CD4-positive, alpha-beta T cell (primary cell): ENCODE measurements around the gene NOX4. TPM values are rescaled to one million over a fixed set of nuclear protein-coding genes. Genes with fewer than 3 reads are reported as not detected.

ENCODE experiments used
- ATAC-seq: fragments of 200-7000 bp; cut with Tn5 transposase; one replicate; pipeline ENCODE4 v1.10.0; 2022; ENCODE audit warnings: mild to moderate bottlenecking; ENCODE audit not compliant: poor library complexity
- CTCF ChIA-PET: fragments of 350-600 bp; sonication (Branson Sonifier 250); formaldehyde crosslinking; loops from one replicate; lab custom pipeline; 2021; ENCODE audit warnings: antibody characterized with exemption, inconsistent platforms; lab: Charles Lee
- POLR2A ChIA-PET: fragments of 350-600 bp; sonication (Branson Sonifier 250); formaldehyde crosslinking; loops from one replicate; lab custom pipeline; 2021; ENCODE audit warnings: antibody characterized with exemption, inconsistent platforms; lab: Charles Lee
- DNase-seq, 14 experiments: peaks; one replicate each; pipeline ENCODE4 v3.0.0-alpha.2; 2013 to 2020; ENCODE audit warnings: mixed read lengths in 2 of 14
- H3K27ac ChIP-seq, 2 donors: one replicate each; pipeline versions ENCODE4 v1.5.1 to v1.7.0; 2013; ENCODE audit warnings: low read length in 2 of 2, low read depth in 1 of 2, mild to moderate bottlenecking in 1 of 2
- H3K27me3 ChIP-seq, 2 experiments: 1 replicate in 1 of 2; 2 replicates in 1 of 2; pipeline versions ENCODE4 v1.6.1 to v1.7.0; 2013; ENCODE audit warnings: low read length in 2 of 2, control low read depth in 1 of 2, mild to moderate bottlenecking in 1 of 2, moderate library complexity in 1 of 2; ENCODE audit not compliant: insufficient read depth in 2 of 2, control insufficient read depth in 1 of 2
- H3K36me3 ChIP-seq: one replicate; pipeline ENCODE4 v1.6.1; 2013; ENCODE audit warnings: low read length, control low read depth; ENCODE audit not compliant: insufficient read depth
- H3K4me1 ChIP-seq: one replicate; pipeline ENCODE4 v1.6.1; 2013; ENCODE audit warnings: low read length, control low read depth; ENCODE audit not compliant: insufficient read depth
- H3K4me3 ChIP-seq: one replicate; pipeline ENCODE4 v1.5.1; 2013; ENCODE audit warnings: mild to moderate bottlenecking, low read length, moderate library complexity
- H3K9me3 ChIP-seq, 2 experiments: 1 replicate in 1 of 2; 2 replicates in 1 of 2; pipeline versions ENCODE4 v1.6.1 to v1.7.0; 2013; ENCODE audit warnings: low read length in 2 of 2, mild to moderate bottlenecking in 2 of 2, control low read depth in 1 of 2, moderate library complexity in 1 of 2; ENCODE audit not compliant: control insufficient read depth in 1 of 2, insufficient read depth in 1 of 2
- H3K27ac Mint-ChIP-seq: one replicate; pipeline ENCODE4 v1.8.0; 2020; ENCODE audit warnings: mixed read lengths
- H3K27me3 Mint-ChIP-seq: one replicate; pipeline ENCODE4 v1.8.0; 2021; ENCODE audit warnings: mixed read lengths
- H3K36me3 Mint-ChIP-seq: one replicate; pipeline ENCODE4 v1.8.0; 2021; ENCODE audit warnings: low read depth, mixed read lengths
- H3K4me1 Mint-ChIP-seq: one replicate; pipeline ENCODE4 v1.8.0; 2021; ENCODE audit warnings: low read depth, mixed read lengths
- H3K4me3 Mint-ChIP-seq: one replicate; pipeline ENCODE4 v1.8.0; 2020; ENCODE audit warnings: mild to moderate bottlenecking, mixed read lengths
- H3K9me3 Mint-ChIP-seq: one replicate; pipeline ENCODE4 v1.8.0; 2020; ENCODE audit warnings: mixed read lengths
- intact Hi-C, 2 experiments: fragments of 100-400 bp; cut with DNase I in 1 of 2; cut with micrococcal nuclease in 1 of 2; formaldehyde crosslinking; loops; one replicate each; pipeline versions ENCODE4 v1.15.1 to v1.9.0; 2023 to 2025; cut with DNase I, micrococcal nuclease
- polyA plus RNA-seq, 2 donors: library from polyadenylated mRNA; unstranded; fragments of 120-200 nt; gene quantifications; one replicate each; pipeline ENCODE4 v1.2.1, GENCODE V29; 2013
- total RNA-seq, 174 experiments: library from RNA in 2 of 174; stranded (reverse) in 2 of 174; gene quantifications; one replicate each; pipeline ENCODE4 v1.2.3 and lab custom pipeline; 2021 to 2026
- TF ChIP-seq, protein P1 (sequence below): fragments of 200-600 bp; IDR thresholded peaks from one replicate; pipeline ENCODE4 v1.8.0; 2022; ENCODE audit warnings: antibody characterized with exemption, mild to moderate bottlenecking

NOX4 gene
- total RNA-seq: not detected
- polyA plus RNA-seq (2013, experiment 1 of 2): not detected
- polyA plus RNA-seq (2013, experiment 2 of 2): 0.10 TPM
- 0 to 0.15 (median 0) reads per million in 172 experiments for total RNA-seq (lab: John Stamatoyannopoulos, UW)

DNA sequence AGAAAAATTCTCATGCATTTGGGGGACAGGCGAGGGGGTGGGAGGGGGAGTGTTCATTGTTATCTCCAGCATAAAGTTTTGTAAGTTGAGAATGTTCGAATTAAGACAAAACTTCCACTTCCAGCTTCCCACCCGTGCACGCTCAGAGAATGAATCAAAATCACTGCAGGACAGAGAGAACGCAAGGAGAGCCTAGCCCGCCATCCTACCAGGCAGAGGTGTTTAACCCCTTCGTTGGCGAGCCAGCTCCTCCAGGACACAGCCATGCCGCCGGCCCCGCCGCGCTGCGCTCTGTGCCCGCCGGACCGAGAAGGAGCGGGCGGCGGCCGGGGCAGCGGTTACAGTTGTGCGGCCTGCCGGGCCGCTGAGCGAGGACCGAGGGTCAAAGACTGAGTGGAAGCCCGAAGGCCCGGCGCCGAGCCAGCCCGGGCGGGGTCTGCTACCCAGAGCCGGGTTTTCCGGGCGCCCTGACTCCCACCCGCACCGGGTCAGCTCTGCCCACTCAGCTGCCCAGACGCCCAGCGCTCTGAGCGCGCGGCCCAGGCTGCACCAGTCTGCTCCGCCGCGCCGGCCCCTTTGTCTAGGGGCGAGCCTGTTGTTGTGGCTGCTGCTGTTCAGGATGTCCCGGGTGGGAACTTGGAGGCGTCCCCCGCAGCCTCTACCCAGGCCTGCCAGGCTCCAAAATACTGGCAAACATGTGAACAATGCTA is at the start of gene NOX4:
NOX4 (minus strand) TSS at position 395 of the 710 bp plus-strand sequence; CDS start at position 266, 129 bp downstream.
- ATAC-seq (no peak), DNase-seq (no peak)
- H3K4me3 ChIP-seq: no peak within 1 kb of the TSS
- Mint-ChIP-seq H3K27me3 (peaks cover 37% of the 10 kb centered on the region), H3K4me1 (no peaks in the 10 kb centered on the region), H3K27ac (no peak within 1 kb of the TSS), H3K36me3 (no peaks in the 10 kb centered on the region), H3K4me3 (no peak within 1 kb of the TSS), H3K9me3 (no peaks in the 10 kb centered on the region)
- ChIA-PET CTCF (no interaction called here), POLR2A (no interaction called here)
- H3K36me3 ChIP-seq: no peaks in the 10 kb centered on the region
- H3K27me3 ChIP-seq: peaks cover 0 to 4% of the 10 kb centered on the region in 2 experiments
- no peaks in the 10 kb centered on the region for H3K4me1 ChIP-seq
- no peak within 1 kb of the TSS for H3K27ac ChIP-seq
- intact Hi-C loops: no loop called here
- TF ChIP-seq, protein P1, sequence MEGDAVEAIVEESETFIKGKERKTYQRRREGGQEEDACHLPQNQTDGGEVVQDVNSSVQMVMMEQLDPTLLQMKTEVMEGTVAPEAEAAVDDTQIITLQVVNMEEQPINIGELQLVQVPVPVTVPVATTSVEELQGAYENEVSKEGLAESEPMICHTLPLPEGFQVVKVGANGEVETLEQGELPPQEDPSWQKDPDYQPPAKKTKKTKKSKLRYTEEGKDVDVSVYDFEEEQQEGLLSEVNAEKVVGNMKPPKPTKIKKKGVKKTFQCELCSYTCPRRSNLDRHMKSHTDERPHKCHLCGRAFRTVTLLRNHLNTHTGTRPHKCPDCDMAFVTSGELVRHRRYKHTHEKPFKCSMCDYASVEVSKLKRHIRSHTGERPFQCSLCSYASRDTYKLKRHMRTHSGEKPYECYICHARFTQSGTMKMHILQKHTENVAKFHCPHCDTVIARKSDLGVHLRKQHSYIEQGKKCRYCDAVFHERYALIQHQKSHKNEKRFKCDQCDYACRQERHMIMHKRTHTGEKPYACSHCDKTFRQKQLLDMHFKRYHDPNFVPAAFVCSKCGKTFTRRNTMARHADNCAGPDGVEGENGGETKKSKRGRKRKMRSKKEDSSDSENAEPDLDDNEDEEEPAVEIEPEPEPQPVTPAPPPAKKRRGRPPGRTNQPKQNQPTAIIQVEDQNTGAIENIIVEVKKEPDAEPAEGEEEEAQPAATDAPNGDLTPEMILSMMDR: no peak
- H3K9me3 ChIP-seq: peaks cover 0 to 11% of the 10 kb centered on the region in 2 experiments

DNA sequence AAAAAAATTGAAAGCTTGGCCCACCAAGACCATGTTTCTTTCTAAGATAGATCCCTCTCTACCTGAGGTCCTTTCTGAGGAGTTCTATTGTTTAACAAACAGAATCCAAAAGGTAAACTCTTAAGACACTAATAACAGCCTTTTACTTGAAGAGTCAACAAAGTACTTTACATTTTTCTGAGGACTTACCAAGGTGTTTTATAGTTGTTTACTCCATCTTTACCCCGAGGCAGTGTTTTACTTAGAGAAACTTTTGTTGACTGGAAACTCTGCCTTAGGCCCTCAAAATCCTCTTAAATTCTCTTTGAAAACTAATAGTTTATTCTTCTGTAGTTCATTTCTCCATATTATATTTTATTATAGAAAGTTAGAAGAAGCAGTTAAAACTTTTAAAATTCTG is 49.7 kb upstream of the NOX4 start:
- intact Hi-C loops: no loop called here
- H3K36me3 Mint-ChIP-seq: no peaks in the 10 kb centered on the region
- H3K4me3 Mint-ChIP-seq: no peak overlapping the region
- no peaks in the 10 kb centered on the region for H3K4me1 Mint-ChIP-seq
- no peak overlapping the region for H3K27ac Mint-ChIP-seq
- H3K27me3 Mint-ChIP-seq: no peaks in the 10 kb centered on the region
- no peaks in the 10 kb centered on the region for H3K9me3 ChIP-seq
- H3K4me1 ChIP-seq: no peaks in the 10 kb centered on the region
- no peaks in the 10 kb centered on the region for H3K36me3 ChIP-seq
- ATAC-seq: no peak
- H3K4me3 ChIP-seq: no peak overlapping the region
- TF ChIP-seq, protein P1: no peak
- ChIA-PET POLR2A (no interaction called here), CTCF (no interaction called here)
- H3K27ac ChIP-seq: no peak overlapping the region
- no peaks in the 10 kb centered on the region for H3K27me3 ChIP-seq
- no peaks in the 10 kb centered on the region for H3K9me3 Mint-ChIP-seq
- DNase-seq: no peak

DNA sequence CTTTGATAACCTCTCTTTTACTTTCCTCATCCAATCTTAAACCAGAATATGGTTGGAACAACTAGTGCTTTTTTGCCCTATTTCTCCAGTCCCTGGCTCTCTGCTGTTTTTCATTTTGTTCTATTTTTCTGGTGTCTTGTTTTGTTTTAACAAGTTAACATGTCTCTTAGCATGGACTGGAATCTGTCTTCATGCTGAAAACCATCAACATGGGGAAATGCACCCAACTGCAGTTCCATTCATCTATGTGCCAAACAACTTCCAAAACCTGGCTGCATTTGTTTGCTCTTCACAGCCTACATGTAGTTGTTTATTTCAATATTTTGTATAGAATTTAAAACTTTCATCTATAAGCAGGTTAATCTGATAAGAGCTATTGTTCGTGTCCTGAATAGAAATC is 46.8 kb upstream of the NOX4 start:
- H3K36me3 Mint-ChIP-seq: no peaks in the 10 kb centered on the region
- H3K4me3 Mint-ChIP-seq: no peak overlapping the region
- DNase-seq (no peak), ATAC-seq (no peak)
- CTCF ChIA-PET: no interaction called here
- H3K9me3 Mint-ChIP-seq: no peaks in the 10 kb centered on the region
- intact Hi-C loops: no loop called here
- POLR2A ChIA-PET: no interaction called here
- Histone ChIP-seq H3K27me3 (no peaks in the 10 kb centered on the region), H3K36me3 (no peaks in the 10 kb centered on the region), H3K4me3 (no peak overlapping the region), H3K9me3 (no peaks in the 10 kb centered on the region), H3K27ac (no peak overlapping the region), H3K4me1 (no peaks in the 10 kb centered on the region)
- no peaks in the 10 kb centered on the region for H3K27me3 Mint-ChIP-seq
- TF ChIP-seq, protein P1: no peak
- no peaks in the 10 kb centered on the region for H3K4me1 Mint-ChIP-seq
- H3K27ac Mint-ChIP-seq: no peak overlapping the region
